Mesothelial cell of epicardium (in vitro differentiated cells): ENCODE measurements around the gene CSNK1G1. TPM values are rescaled to one million over a fixed set of nuclear protein-coding genes. Genes with fewer than 3 reads are reported as not detected.
"Not testable (repeated sequence)": the region's sequence is repeated elsewhere in the genome, so short reads cannot be mapped to it uniquely, and the experiment has no call there.

Source experiments
- DNase-seq, 2 experiments: peaks; one replicate each; pipeline ENCODE4 v3.0.0; 2021; ENCODE audit warnings: low spot score in 2 of 2; ENCODE audit not compliant: unreplicated experiment in 2 of 2
- H3K27ac Mint-ChIP-seq: 2 replicates; pipeline ENCODE4 v1.8.0; 2021; ENCODE audit warnings: mixed read lengths
- H3K27me3 Mint-ChIP-seq: 2 replicates; pipeline ENCODE4 v1.8.0; 2021; ENCODE audit warnings: low read depth, mixed read lengths
- H3K36me3 Mint-ChIP-seq: 2 replicates; pipeline ENCODE4 v1.8.0; 2021; ENCODE audit warnings: mixed read lengths
- H3K4me1 Mint-ChIP-seq: 2 replicates; pipeline ENCODE4 v1.8.0; 2021; ENCODE audit warnings: mixed read lengths
- H3K4me3 Mint-ChIP-seq: 2 replicates; pipeline ENCODE4 v1.8.0; 2021; ENCODE audit warnings: mild to moderate bottlenecking, moderate library complexity, mixed read lengths
- H3K9me3 Mint-ChIP-seq: 2 replicates; pipeline ENCODE4 v1.8.0; 2021; ENCODE audit warnings: mixed read lengths
- CTCF ChIP-seq: fragments of 200-600 bp; sonication (generic); IDR thresholded peaks from one replicate; pipeline ENCODE4 v1.5.0; 2021; ENCODE audit warnings: antibody characterized with exemption; ENCODE audit not compliant: unreplicated experiment
- total RNA-seq: library from RNA; stranded (reverse); gene quantifications from 3 replicates; pipeline ENCODE4 v1.2.1, GENCODE V29; 2021

Gene CSNK1G1
- total RNA-seq, 1 donor from 2014 or later = 27.1 TPM

- Mint-ChIP-seq H3K4me1 (peaks cover 6% of the 10 kb centered on the region), H3K27me3 (no peaks in the 10 kb centered on the region), H3K9me3 (no peaks in the 10 kb centered on the region), H3K36me3 (peaks cover 3% of the 10 kb centered on the region), H3K27ac (no peak overlapping the region), H3K4me3 (no peak overlapping the region)
- TF ChIP-seq CTCF = no peak
- DNase-seq = no peak
These were observed 73.3 kb downstream of the CSNK1G1 start for GRCh38 chr15:64282701-64283100.

GRCh38 chr15:64279131-64279530 lies 76.8 kb downstream of the CSNK1G1 start:
- Mint-ChIP-seq H3K36me3 (peaks cover 3% of the 10 kb centered on the region), H3K9me3 (no peaks in the 10 kb centered on the region), H3K4me3 (no peak overlapping the region), H3K4me1 (peaks cover 2% of the 10 kb centered on the region), H3K27me3 (no peaks in the 10 kb centered on the region), H3K27ac (peak overlapping the region; percentile 50)
- TF ChIP-seq CTCF = no peak
- DNase-seq = no peak

GRCh38 chr15:64275934-64276333 lies 80.0 kb downstream of the CSNK1G1 start:
- Mint-ChIP-seq H3K4me3 (no peak overlapping the region), H3K9me3 (peaks cover 7% of the 10 kb centered on the region), H3K27ac (no peak overlapping the region), H3K36me3 (peaks cover 10% of the 10 kb centered on the region), H3K4me1 (peaks cover 2% of the 10 kb centered on the region), H3K27me3 (no peaks in the 10 kb centered on the region)
- no peak for TF ChIP-seq CTCF
- DNase-seq = no peak

- no peak overlapping the region for H3K27ac Mint-ChIP-seq
- no peak for TF ChIP-seq CTCF
These were observed 81.5 kb downstream of the CSNK1G1 start for GRCh38 chr15:64274341-64274950.

GRCh38 chr15:64267331-64267973 lies 88.5 kb downstream of the CSNK1G1 start:
- no peak for DNase-seq
- Mint-ChIP-seq H3K4me3 (no peak overlapping the region), H3K9me3 (peaks cover 37% of the 10 kb centered on the region), H3K27me3 (no peaks in the 10 kb centered on the region), H3K4me1 (no peaks in the 10 kb centered on the region), H3K27ac (no peak overlapping the region), H3K36me3 (peaks cover 26% of the 10 kb centered on the region)
- TF ChIP-seq CTCF = no peak

More at GRCh38 chr15:64274341-64274950, 81.5 kb downstream of the CSNK1G1 start:
- no peak overlapping the region for H3K4me3 Mint-ChIP-seq
- no peak for DNase-seq
- peaks cover 7% of the 10 kb centered on the region for H3K9me3 Mint-ChIP-seq
- H3K27me3 Mint-ChIP-seq = no peaks in the 10 kb centered on the region
- H3K36me3 Mint-ChIP-seq = peaks cover 11% of the 10 kb centered on the region
- peaks cover 2% of the 10 kb centered on the region for H3K4me1 Mint-ChIP-seq

- H3K4me3 Mint-ChIP-seq, H3K27me3 Mint-ChIP-seq, H3K4me1 Mint-ChIP-seq, H3K27ac Mint-ChIP-seq, DNase-seq: not testable (repeated sequence)
- Mint-ChIP-seq H3K36me3 (peaks cover 17% of the 10 kb centered on the region), H3K9me3 (peaks cover 29% of the 10 kb centered on the region)
These were observed 90.8 kb downstream of the CSNK1G1 start for GRCh38 chr15:64265188-64265587.
